Measurements from ENCODE around the gene TIMP4. TPM values are rescaled to one million over a fixed set of nuclear protein-coding genes. Genes with fewer than 3 reads are reported as not detected.

Gene TIMP4
- total RNA-seq, 1 donor from 2014 or later = 0.18 TPM

- Mint-ChIP-seq H3K4me1 (no peaks in the 10 kb centered on the region), H3K36me3 (no peaks in the 10 kb centered on the region), H3K9me3 (peaks cover 18% of the 10 kb centered on the region), H3K27ac (no peak overlapping the region), H3K4me3 (no peak overlapping the region), H3K27me3 (ENCODE audit: low read depth) (no peaks in the 10 kb centered on the region)
- no peak for DNase-seq (ENCODE audit: low spot score in 2 of 2, unreplicated experiment in 2 of 2)
- no peak for TF ChIP-seq CTCF (IDR thresholded peaks at IDR 0.05; ENCODE audit: unreplicated experiment)
Measured at GRCh38 chr3:12107071-12107713, 51.5 kb downstream of the TIMP4 start.

Other genes with a start within 250 kb of the TIMP4 start
- gene SYN2, start 154.5 kb downstream of the TIMP4 start, total RNA-seq = 0.78 to 0.97 TPM (median 0.86 TPM) in 3 replicates
- 10.1 to 13.3 TPM (median 11.7 TPM) in 3 replicates for gene PPARG, start 130.2 kb upstream of the TIMP4 start, total RNA-seq